HUDEP-2 (cell line): ENCODE results near the gene RAB3C.

Source experiments
- DNase-seq, 76 experiments: peaks; one replicate each; lab custom pipeline; 2025; ENCODE audit not compliant: unreplicated experiment in 76 of 76; lab: John Stamatoyannopoulos, UW

Gene RAB3C

DNA sequence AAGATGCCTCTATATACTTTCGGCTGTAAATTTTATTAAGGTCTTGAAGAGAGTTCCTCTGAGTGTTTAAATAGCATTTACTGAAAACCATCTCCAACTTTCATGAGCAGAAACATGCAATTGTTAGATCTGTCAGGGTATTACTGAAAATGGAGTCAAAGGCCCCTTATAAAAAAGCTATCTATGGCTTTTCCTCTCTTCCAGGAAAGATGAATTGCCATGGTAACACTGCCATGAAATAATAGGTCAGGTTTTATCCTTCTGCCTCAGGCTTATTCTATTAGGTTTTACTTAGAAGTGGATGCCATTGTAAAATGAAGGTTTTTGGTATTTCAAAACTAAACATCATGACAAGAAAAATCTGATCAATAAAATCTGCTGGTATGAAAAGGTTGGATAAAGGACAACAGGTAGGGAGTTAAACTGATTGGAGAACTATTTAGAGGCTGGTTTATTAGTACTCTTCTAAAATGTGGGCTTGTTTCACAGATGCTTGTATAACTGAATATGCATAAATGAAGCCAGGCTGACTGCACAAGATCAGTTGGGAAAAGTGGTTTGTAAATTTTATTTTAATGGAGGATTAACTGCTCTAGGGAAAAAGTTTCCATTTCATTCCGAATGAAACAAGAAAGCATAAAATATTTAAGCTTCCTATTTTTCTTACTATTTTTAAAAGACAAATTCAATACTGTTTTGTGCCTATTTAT, 135.5 kb downstream of the RAB3C start:
- DNase-seq, result no peak

DNA sequence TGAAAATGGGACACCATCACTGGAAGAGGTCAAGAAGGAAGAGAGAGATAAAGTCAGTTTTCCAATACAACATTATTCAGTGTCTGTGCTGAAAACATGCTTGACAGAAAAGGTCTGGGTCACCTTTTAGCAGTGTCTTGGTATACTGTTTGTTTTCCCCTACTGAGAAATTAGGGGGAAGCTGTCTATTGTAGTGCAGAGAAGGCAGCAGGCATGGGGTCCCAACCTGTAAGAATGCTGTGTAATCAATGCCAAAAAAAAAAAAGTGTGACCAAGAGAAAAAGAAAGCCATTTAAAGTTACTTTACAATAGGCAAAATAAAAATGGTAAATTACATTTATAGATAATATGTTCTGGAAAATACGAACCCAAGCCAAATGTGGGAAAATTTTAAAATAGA, 139.3 kb downstream of the RAB3C start:
- DNase-seq, result no peak

DNA sequence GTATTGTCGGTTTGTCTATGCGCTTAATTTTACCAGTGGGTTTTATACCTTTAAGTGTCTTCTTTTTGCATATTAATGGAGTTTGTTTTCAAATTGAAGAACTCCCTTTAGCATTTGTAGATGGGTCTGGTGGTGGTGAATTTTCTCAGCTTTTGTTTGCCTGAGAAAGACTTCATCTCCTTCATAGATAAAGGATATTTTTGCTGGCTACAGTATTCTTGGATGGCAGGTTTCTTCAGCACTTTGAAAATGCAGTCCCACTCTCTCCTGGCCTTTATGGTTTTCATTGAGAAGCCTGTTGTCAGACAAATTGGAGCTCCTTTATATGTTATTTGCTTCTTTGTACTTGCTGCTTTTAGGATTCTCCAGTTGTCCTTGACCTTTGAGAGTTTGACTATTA, 142.1 kb downstream of the RAB3C start:
- no peak for DNase-seq

DNA sequence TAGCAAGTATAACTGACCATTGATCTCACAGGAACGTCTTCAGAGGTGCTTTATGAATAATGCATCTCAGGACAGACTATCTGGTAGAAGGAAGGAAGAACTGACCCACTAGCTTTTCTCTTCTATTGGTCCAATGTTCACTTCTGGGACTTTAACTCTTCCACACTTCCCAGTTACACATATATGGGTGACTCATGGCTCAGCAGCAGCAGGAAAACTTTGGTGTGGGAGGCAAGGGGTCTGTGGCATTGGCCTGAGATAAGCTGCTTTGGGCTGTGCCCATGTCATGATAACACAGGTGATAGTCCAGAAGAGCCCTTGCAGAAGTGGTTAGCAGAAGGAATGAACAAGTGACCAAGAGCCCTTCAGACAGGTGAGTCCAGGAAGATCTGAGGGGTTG, 148.8 kb downstream of the RAB3C start:
- DNase-seq, result no peak

DNA sequence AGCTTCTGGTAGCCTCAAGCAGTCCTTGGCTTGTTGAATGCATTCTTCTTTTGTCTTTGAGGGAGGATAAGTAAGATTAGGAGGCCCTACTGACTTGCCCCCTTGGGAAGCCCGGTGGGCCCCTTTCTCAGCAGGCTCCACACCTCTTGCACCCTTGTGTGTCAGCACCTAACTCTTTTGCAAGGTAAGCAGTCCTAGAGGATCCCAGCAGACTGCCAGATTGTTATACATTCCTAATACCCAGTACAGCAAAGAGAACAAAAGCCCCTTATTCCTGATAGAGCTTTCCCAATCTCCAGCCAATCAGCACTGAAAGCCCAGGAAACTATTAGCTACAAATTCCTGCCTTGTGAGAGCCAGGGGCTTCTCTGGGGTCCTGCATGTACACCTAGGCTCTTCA, 152.8 kb downstream of the RAB3C start:
- DNase-seq, result no peak

DNA sequence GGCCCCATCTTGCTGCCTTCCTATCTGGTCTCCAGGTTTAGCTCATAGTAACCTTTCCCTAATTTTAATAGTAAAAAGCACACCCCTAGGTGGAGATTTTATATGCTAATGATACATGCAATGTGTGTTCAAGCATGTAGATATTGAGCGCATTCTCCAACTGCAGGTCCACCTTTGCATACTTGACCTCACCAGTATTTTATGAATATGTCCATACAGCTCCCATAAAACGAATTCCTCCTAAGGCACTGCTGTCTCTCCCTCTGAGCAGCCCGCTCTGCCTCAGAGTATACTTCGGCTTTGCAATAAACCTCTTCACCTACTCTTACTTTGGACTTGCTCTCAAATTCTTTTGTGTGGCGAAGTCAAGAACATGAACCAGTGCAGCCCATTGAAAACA, 153.3 kb downstream of the RAB3C start:
- DNase-seq, result no peak

DNA sequence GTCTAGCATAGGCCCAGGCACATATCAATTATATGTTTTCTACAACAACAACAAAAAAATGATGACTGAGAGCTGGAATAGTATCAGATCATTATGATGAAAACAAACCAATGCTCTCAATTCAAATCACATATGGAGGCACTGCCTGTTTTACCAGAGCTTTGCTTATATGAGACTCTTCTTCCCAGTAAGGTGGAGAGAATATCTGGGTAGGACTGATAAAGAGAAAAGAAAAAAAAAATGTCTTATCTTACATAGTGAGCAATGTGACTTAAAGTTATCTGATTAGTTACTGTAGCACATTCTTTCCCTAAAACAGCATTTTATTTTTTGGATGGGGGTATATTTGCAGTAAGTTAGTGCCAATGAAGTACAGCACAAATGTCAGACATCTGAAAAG, 154.8 kb downstream of the RAB3C start:
- peak in 22 of 76 experiments; percentile 4 to 73 (median 40) for DNase-seq

DNA sequence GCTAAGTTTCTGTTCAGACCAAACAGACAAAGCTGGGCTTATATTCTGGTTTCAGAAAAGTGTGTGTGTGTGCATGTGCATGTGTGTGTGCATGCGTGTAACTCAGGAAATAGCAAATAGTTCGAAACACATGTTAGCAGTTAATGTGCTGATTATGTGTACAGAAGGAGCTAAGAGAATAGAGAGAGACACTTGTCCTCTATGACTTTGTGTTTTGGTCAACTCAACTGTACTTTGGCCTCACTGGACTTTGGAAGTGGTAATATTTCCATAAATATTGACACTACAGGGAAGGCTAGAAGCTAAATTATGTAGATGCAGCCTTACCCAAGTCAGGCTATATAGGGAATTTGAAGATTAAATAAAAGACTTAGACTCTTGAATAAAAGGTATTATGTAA, 155.5 kb downstream of the RAB3C start:
- no peak for DNase-seq

DNA sequence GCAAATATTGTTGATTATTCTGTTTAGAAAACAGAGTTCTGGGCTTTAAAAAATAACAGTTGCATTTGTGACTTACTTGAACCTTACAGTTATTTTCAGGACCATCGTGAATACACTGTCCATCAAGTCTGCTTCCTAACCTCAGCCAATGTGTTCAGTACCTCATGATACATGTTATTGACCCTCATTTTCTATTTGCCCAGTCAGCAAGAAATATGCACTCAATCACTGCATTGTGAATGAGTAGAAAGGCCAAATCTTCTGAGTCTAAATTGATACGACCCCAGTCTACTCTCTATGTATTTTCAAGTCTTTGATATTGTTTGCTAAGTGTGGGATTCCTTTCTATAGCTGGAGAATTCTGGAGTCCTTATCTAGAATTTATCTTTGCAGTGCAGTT, 156.2 kb downstream of the RAB3C start:
- DNase-seq, result no peak

DNA sequence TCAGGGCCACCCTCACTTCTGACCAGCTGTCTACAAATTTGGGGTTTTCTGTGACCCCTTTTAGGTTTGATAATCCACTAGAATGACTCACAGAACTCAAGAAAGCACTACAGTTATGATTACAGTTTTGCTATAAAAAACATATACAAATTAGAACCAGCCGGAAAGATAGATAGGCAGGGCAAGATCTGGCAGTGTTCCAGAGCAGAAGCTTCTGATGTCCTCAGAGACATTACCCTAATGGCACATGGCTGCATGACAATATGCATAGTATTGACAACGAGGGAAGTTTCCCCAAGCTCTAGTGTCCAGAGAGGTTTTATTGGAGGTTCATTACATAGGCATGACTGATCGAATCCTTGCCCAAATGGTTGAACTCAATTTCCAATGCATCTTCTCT, 158.1 kb downstream of the RAB3C start:
- no peak for DNase-seq

DNA sequence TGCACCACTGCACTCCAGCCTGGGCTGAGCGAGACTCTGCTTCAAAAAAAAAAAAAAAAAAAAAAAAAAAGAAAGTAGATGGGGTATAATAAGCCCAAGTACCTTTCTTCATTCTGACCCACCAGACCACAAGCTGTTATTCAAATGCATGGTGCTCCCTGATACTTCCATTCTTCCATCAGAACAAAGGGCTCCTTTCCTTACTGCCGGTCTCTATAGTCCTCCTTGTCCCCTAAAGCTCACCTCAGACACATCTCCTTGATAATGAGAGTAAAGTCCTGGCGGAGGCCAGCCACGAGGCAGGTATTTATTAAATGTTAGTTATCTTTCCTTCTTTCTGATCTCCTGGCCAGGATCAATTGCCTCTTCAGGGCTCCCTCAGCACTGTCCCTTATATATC, 162.5 kb downstream of the RAB3C start:
- no peak for DNase-seq

DNA sequence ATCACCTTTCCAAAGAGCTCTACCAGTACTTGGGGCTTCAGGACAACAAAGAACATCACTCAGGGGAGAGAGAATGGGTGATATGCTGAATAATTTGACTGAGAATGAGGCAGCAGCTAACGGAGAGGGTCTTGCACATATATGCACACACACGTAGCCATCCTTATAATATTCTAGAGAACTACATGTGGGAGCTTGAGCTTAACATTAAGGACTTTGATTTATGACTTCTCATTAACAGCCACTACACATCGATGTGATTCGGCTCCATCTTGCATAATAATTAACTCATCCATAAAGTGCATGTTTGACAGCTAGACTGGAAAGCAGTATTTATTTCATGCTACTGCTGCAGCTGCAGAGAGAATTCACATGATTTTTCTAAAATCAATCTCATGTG, 163.4 kb downstream of the RAB3C start:
- DNase-seq, result no peak

DNA sequence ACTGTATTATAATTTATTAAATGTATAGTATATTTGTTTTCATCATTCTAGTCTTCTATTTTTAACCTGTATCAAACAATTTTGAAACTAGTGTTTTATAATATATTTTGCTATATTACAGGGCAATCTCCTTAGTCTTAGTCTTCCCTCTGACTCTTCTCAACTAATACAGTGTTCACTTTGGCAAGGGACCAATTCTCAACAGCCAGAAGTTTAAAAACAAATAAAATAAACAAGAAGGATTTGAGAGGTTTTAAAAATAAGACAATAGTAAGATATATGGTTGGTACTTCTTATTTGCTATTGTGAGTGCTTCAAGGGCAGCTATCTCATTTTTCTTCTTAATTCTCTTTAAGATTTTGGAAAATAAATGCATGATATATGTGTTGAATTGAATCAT, 167.2 kb downstream of the RAB3C start:
- no peak for DNase-seq

DNA sequence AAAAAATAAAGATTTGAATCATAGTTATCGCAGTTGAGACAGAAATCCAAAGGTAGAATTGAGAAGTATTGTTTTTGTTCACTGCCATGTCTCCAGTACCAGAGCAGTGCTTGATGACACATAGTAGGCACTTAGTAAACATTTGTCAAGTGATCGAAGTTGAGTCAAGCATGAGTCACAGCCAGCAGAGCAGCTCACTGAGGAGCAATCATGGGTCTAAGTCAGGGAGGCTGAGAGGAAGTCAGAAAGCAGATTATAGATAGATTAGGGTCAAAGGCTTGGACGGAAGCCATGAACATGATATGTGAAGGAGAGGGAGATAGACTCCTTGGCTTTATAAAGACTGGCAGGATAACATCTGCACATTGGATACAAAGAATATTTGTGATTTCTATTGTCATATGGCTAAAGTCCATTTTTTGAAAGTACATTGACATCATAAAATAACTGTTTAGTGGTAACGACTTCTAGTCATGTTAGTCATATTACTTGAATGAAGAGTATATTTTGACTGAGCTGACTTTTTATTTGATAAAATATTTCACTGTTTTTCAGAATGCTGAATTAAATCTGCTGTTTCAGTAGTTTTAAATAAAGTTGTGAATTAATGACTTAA, 168.5 kb downstream of the RAB3C start:
- DNase-seq, result peak in 59 of 76 experiments; percentile 1 to 80 (median 45)

DNA sequence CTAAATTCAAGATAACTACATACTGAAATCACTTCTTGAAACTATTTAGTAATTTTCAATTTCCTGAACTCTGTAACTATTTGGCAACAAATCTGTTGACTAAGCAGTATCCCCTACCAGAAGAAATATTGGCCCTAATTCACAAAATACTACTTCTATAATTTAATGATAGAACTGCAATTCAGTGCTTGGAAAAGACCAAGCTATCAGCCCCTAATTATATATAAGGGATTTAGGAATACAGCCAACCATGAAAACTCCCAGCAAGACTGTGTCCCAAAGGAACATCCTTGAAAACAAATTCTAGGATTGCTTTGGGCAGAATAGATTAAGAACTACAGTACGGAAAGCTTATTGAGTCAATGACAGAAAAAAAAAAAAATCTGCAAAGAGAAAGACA, 169.2 kb downstream of the RAB3C start:
- DNase-seq, result no peak

DNA sequence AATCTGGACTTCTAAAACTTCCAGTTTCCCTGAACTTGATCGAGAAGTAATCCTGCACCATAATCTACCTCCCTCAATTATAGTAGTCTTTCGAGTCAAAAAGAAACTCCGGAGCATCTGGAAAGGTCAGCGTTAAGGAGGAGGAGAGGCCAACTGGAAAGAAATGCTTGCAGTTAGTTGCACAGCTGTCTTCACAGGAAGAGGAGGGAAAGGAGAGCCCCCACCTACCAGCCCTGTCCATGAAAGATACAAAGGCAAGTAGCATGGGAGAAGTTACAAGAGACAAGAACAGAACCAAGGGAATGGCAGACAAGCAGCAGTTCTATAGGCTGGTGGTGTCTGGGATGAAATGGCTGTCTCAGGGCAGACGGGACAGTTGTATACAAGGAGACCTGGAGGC, 170.6 kb downstream of the RAB3C start:
- DNase-seq, result no peak

DNA sequence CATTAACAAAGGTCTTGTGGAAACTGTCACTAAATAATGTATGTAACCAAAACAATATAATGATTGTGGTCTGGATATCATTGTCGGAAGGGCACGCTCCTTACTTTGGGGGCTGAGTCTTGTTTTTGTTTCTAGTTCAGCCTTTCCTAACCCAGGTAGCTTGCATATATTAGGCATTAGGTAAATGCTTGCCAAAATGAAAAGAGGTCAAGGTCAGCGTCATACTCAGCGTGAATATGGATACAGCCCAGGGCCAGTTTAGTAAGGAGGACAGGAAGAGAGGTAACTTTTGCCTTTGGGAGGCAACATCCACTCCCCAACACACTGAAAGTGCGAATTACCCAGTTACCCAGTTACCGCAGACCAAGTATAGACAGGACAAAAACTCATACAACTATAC, 171.4 kb downstream of the RAB3C start:
- DNase-seq, result no peak

DNA sequence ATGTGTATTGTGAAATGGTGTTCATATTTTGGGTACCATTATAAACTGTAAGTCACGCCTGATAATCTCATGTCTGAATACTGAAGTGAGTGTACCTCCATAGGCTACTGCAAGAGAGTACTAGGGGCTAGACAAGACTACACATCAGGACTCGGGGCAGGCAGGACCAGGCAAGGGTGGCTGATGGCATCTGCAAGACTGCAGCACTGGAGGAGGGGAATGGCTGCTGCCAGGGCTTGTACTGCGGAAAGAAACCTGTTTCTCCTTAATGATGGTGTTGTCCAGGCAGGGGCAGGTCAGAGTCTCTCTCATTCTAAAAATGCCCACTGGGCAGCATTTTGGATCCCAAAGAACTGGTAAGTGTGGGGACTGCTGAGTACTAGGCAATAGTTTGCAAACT, 172.5 kb downstream of the RAB3C start:
- no peak for DNase-seq

DNA sequence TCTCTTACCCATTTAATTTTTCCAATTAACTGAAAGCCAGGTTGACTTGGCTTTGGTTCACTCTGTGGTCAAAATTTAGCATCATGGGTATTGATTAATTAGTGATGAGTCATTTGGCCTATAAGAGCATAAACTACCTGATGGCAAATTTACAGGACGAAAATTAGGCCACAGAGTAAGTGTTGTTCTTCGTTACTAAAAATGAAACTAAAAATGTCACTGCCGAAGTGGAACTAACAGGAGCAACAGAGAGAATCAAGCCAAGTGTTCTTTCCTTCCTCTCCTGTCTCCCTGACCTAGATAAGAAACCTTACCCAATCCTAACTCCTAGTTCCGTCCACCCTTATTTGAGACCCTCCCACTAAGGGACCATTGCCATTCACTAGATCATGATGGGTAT, 176.9 kb downstream of the RAB3C start:
- no peak for DNase-seq

DNA sequence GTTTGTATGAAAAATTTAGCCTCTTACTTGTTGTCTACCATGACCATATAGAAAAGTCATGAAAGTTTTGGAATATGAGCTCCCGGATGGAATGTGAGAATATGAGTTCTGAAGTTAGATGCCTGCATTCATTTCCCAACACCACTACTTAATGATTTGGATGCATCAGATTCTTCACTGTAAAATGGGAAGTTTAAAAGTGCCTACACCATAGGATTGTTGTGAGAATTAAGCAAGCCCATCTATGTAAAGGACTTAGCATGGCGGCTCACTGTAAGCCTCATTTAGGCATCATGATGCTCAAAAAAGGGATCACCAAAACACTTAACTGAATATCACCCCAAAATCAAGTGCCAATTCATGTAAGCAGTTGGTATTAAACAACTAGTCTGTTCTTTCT, 177.3 kb downstream of the RAB3C start:
- DNase-seq, result no peak

DNA sequence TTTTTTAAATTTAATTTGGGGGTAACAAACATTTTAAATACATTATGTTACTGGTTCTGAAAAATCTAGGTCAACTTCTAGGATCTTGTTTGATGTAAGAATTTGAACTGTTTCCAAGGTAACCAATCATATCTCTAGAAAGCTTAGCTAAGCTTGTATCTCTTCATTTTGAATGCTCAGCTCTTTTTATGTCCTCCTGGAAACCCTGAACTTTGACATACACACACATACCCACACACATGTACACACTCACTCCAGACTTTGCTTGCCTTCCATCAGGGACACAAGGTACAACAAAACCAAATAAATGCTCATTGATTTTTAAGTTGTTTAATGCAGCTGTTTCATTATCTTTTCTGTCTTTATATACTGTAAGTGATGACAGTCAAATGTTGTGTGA, 178.5 kb downstream of the RAB3C start:
- no peak for DNase-seq

DNA sequence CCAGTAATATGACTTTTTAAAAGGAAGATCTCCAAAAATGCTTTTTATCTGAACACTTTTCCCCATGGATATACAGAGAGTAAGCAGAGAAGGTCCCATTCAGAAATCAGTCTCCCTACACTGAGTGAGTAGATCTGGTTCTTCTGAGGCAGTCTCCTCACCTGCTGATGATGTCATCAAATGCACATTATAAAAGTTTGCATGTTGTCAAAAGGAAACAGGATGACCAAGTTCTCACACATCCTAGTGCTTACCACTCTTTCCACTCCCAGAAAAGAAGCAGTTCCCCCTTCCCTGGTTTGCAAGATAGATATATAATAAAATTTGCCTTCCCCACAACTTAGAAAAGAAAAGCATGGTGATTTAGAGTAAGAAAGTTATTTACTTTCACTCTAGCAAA, 180.5 kb downstream of the RAB3C start:
- DNase-seq, result no peak

DNA sequence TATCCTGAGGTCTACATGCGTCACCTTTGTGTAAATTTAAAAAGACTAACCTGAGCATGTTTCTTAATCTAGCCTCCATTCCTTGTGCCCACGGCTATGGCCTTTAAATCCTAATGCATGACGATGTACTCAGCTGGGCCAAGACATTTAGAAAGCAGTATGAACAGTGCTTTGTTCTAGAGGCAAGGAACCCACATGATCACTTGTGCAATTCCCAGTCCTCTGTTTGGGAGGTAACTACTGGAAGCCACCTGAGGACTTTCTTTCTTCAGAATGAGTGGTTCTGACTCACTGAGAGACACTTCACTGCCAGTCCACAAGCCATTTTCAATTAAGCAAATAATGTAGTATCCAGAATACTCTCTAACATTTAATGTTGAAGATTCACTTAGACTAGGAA, 181.3 kb downstream of the RAB3C start:
- no peak for DNase-seq
